HCEC 1CT (cell line): ENCODE data around the gene CREBZF.
A peak's percentile ranks its signal among the peaks of the same experiment; 100 is the strongest.
"Not testable (repeated sequence)": the region's sequence is repeated elsewhere in the genome, so short reads cannot be mapped to it uniquely, and the experiment has no call there.

Source experiments
- DNase-seq: peaks from one replicate; pipeline ENCODE4 v3.0.0-alpha.2; 2017

Gene CREBZF

DNA sequence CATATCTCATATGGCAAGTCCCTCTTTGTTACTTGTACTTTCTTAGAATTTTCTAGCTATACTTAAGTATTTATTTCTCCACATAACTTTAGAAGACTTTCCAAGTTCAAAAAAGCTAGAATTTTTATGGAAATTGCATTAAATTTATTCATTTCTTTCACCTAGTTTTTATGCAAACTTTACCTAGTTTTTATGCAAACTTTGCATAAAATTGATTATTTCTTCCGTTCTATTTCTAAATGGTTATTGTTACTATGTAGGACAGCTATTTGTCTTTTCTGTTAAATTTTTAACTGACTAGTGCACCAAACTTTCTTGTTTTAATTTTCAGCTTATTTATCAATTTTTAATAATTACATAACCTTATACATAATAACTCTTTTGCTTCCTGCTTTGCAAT lies 3.2 kb upstream of the CREBZF start:
- DNase-seq, result no peak

- no peak for DNase-seq
Observed at GRCh38 chr11:85666687-85667086, 1.8 kb upstream of the CREBZF start.

DNA sequence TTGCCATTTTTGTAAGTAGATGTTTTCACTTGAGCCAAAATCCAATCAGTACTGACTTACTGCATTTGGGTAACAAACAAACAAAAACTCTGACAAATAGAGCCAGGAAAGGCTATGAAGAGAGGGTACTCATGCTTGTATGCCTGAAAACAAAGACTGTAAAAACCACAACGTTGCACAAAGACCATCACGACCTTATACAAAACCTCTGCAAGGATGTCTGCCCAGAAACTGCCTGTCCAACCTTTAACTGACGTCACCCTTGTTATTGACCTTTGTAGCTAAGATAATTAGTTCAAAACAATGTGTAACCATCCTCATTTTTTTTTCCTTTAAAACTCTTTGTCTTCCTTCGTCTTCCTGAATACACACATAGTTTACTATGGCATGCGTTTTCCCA lies 804 bp upstream of the CREBZF start:
- DNase-seq, result no peak

GRCh38 chr11:85663753-85664614 lies 945 bp downstream of the CREBZF start:
- peak; percentile 58 for DNase-seq

- DNase-seq, result no peak
Observed at GRCh38 chr11:85663080-85663752, 1.7 kb downstream of the CREBZF start.

GRCh38 chr11:85661972-85662664 lies 2.8 kb downstream of the CREBZF start:
- no peak for DNase-seq

DNA sequence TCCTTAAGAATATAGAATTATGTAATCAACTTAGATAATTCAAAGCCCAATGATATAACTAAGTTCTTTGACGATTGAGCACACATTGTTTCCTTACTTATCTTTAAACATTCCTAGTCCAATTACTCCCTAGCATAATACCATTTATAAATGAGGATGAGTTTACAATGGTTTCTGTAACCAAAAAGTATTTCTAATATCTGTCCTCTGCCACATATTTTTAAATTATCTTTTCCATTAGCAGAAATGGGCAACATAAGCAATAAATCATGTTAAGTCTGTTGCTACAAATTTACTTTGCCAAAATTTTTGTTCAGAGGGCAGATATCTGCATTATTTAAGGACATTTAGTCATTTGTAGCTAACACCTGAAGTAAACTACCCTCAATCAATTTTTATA lies 6.7 kb downstream of the CREBZF start:
- no peak for DNase-seq

- no peak for DNase-seq
Observed at GRCh38 chr11:85656777-85657176, 8.2 kb downstream of the CREBZF start.

- DNase-seq, result not testable (repeated sequence)
Observed at GRCh38 chr11:85654343-85654742, 10.6 kb downstream of the CREBZF start.

- DNase-seq, result no peak
Observed at GRCh38 chr11:85652786-85653447, 12.0 kb downstream of the CREBZF start.

DNA sequence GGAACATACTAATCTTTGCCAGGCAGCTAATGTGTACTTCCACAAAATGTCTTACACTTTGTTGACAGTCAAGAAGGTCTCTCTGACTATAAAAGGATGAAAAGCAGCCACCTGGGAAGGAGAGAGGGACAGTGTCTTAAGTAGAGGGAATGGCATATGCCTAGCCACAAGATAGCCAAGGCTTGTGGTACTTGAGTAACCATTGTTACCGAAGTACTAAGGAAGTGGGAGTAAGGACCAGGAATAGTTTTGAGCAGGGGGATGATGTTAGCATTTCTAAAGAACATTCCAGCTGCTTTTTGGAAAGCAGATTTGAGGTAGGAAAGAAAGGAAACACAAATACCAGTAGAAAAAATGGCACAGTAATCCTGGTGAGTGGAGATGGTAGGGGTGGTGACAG lies 13.8 kb downstream of the CREBZF start:
- no peak for DNase-seq

GRCh38 chr11:85647604-85648299 lies 17.2 kb downstream of the CREBZF start, which contains the start of gene TMEM126A:
TSS of gene TMEM126A (plus strand) at chr11:85647967. CDS start at chr11:85650256, 2,289 bp downstream.
- peak; percentile 82 for DNase-seq

DNA sequence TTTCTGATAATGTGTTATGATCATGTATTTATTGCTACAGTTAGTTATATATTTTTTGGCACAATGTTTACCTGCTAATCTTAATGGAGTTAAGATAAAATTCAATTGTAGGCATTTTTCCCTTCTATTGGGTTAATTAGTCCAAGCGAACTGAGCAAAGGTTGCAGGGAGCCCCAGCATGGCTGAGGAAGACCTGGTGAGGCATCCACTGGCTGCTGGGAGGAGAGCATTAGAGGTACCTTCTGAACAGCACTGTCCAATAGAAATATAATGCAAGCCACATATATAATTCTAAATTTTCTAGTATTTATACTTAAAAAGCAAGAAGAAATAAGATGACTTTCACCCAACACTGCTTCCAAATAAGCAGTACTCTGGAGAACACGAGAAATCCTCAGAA lies 17.9 kb downstream of the CREBZF start:
- DNase-seq, result no peak

GRCh38 chr11:85643191-85643614 lies 21.7 kb downstream of the CREBZF start:
- no peak for DNase-seq

DNA sequence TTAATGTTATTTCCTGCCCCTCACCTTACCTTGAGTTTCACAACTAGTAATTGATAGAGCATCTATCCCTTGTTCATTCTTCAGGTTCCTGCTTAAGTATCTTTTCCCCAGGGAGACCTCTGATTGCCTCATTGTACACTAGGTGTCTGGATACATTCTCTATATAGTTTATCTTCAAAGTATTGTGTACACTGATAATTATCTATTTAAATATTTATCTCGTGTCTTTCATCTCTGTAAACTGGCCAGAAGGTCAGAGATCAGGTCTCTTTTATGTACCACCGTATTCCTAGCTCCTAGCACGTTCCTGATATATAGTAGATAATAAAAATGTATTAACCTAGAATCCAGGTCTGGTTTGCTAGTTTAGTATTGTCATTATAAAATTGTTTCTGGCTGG lies 30.2 kb downstream of the CREBZF start:
- DNase-seq, result no peak

GRCh38 chr11:85628771-85629341 lies 36.1 kb downstream of the CREBZF start:
- peak; percentile 6 for DNase-seq

DNA sequence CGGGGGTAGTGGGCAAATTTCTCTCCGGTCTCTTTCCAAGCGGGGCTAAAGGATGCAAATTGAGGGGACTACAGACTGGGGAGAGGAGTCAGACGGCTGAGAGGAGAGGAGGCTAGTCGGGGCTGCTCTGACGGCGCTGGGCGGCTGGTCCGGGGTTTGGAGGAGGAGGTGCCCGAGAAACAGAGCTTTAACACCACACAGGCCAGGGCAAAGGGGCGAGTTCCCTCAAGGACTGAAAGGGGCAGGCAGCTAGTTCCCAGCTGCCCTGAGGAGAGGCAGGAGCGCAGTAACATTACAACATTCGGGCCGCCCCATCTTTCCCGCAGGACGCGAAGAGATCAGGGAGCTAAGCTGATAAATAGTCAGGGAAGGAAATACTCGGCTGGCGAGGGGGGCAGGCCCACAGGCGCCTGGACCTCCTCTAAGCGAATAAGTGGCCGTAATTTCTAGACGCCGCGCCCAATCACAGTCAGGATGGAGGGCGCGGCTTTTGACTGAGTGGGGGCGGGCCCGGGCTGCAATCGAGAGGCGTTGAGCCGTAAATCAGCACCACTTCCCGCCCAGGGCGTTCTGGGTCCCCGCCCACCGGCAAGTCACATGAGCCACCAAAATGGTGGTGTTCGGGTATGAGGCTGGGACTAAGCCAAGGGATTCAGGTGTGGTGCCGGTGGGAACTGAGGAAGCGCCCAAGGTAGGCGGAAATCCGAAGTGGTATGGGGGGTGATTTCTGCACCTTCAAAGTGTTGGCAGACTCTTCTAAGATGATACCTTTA lies 36.7 kb downstream of the CREBZF start, which contains the start of gene TMEM126B:
TMEM126B (plus strand) TSS at position 596 of the 773 bp plus-strand sequence; CDS start at position 611, 15 bp downstream.
- DNase-seq, result peak; percentile 99

DNA sequence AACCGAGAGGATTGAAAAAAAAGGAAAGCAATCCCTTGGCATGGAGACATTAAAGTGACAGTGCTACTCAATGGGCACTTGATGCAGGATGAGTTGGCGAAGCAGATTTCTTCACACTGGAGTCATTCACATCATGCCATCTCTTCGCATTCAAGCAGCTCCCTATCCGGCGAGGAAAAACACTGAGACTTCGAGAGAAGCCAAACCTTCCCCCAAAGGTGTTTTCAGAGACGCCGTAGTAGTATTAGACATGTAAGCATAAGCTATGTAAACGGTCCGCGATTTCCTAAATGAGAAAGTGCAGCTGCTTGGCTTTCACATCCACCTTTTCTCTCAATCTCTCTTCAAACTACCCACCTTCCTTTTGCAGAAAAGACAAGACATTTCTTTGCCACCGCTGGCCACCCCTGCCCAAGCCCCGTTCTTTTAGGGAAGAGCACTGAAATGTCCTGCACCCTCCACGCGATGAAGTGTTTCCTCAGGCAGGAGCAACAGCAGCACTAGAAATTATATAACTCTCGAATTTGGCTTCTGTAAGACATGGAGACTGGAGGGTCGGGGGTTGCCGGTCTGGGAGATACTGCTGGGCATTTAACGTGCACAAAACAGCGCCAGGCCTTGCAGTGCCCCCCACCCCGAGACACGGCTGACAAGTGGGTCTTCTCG lies 37.5 kb downstream of the CREBZF start, which contains the start of gene DLG2:
DLG2 (minus strand) TSS at position 13 of the 666 bp plus-strand sequence.
- DNase-seq, result peak; percentile 49

GRCh38 chr11:85626496-85626895 lies 38.4 kb downstream of the CREBZF start:
- DNase-seq, result no peak

DNA sequence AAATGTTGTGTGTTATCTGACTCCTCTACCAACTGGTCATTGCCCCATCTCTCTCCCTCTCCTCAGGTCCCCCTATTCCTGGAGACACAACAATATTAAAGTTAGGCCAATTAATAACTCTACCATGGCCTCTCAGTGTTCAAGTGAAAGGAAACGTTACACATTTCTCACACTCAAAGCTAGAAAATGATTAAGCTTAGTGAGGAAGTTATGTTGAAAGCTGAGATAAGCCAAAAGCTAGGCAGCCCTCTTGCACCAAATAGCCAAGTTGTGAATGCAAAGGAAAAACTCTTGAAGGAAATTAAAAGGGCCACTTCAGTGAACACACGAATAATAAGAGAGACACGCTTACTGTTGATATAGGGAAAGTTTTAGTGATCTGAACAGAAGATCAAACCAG lies 44.7 kb downstream of the CREBZF start:
- no peak for DNase-seq
